DND-41 (cell line): ENCODE data around the gene YTHDC2.
"Not testable (repeated sequence)": the region's sequence is repeated elsewhere in the genome, so short reads cannot be mapped to it uniquely, and the experiment has no call there.

Experiments used
- ATAC-seq: fragments of 200-7000 bp; cut with Tn5 transposase; 3 replicates; pipeline ENCODE4 v1.9.1; 2021; ENCODE audit warnings: low read depth; ENCODE audit not compliant: insufficient read depth
- DNase-seq: peaks from one replicate; pipeline ENCODE4 v3.0.0-alpha.2; 2020
- H2AFZ ChIP-seq: 2 replicates; pipeline ENCODE4 v1.6.0; 2012; ENCODE audit warnings: low read depth, low read length
- H3K27ac ChIP-seq: 2 replicates; pipeline ENCODE4 v1.5.1; 2012; ENCODE audit warnings: low read length, inconsistent platforms
- H3K27me3 ChIP-seq: fragments of 200-600 bp; sonication (generic); 2 replicates; pipeline ENCODE4 v1.6.0; 2012; ENCODE audit warnings: low read length, mild to moderate bottlenecking, inconsistent platforms; ENCODE audit not compliant: insufficient read depth, poor library complexity
- H3K36me3 ChIP-seq: 2 replicates; pipeline ENCODE4 v1.5.1; 2012; ENCODE audit warnings: low read length, inconsistent platforms; ENCODE audit not compliant: insufficient read depth
- H3K4me1 ChIP-seq: 2 replicates; pipeline ENCODE4 v1.5.1; 2012; ENCODE audit warnings: mild to moderate bottlenecking, low read length; ENCODE audit not compliant: insufficient read depth
- H3K4me2 ChIP-seq: 2 replicates; pipeline ENCODE4 v1.6.0; 2012; ENCODE audit warnings: mild to moderate bottlenecking, moderate library complexity, low read length, inconsistent platforms; ENCODE audit not compliant: insufficient read depth
- H3K4me3 ChIP-seq, 2 experiments: fragments of 200-600 bp in 1 of 2; shearing (Covaris generic) in 1 of 2; 2 replicates each; pipeline ENCODE4 v1.5.1; 2012 to 2016; ENCODE audit warnings: inconsistent platforms in 2 of 2, low read length in 2 of 2, mild to moderate bottlenecking in 2 of 2, low read depth in 1 of 2, moderate library complexity in 1 of 2
- H3K79me2 ChIP-seq: 2 replicates; pipeline ENCODE4 v1.6.0; 2012; ENCODE audit warnings: low read length, inconsistent platforms; ENCODE audit not compliant: insufficient read depth
- H3K9ac ChIP-seq: 2 replicates; pipeline ENCODE4 v1.6.0; 2012; ENCODE audit warnings: low read depth, mild to moderate bottlenecking, inconsistent platforms, low read length, moderate library complexity
- H3K9me3 ChIP-seq: 2 replicates; pipeline ENCODE4 v1.5.1; 2012; ENCODE audit warnings: low read length, moderate library complexity, mild to moderate bottlenecking, inconsistent platforms; ENCODE audit not compliant: insufficient read depth, severe bottlenecking
- H4K20me1 ChIP-seq: 2 replicates; pipeline ENCODE4 v1.6.0; 2012; ENCODE audit warnings: low read length; ENCODE audit not compliant: insufficient read depth
- CTCF ChIP-seq: IDR thresholded peaks from 2 replicates; pipeline ENCODE4 v1.5.1; 2012; ENCODE audit warnings: borderline replicate concordance, low read length, moderate library complexity, mild to moderate bottlenecking; ENCODE audit not compliant: poor library complexity, severe bottlenecking; ENCODE audit errors: extremely low read depth
- EZH2 ChIP-seq: IDR thresholded peaks from 3 replicates; pipeline ENCODE4 v1.6.1; 2012; ENCODE audit warnings: borderline replicate concordance, low read depth, mild to moderate bottlenecking, moderate library complexity, low read length, inconsistent platforms; ENCODE audit not compliant: severe bottlenecking

The YTHDC2 gene

GRCh38 chr5:113598926-113599325 lies 85.4 kb downstream of the YTHDC2 start:
- Histone ChIP-seq H2AFZ (no peak overlapping the region), H3K27me3 (no peaks in the 10 kb centered on the region), H4K20me1 (no peaks in the 10 kb centered on the region), H3K36me3 (peaks cover 11% of the 10 kb centered on the region; the same call in 1 of the 2 replicates), H3K4me2 (no peak overlapping the region), H3K9me3 (no peaks in the 10 kb centered on the region), H3K4me3 (no peak overlapping the region), H3K9ac (no peak overlapping the region), H3K79me2 (no peaks in the 10 kb centered on the region), H3K27ac (no peak overlapping the region), H3K4me1 (no peaks in the 10 kb centered on the region)
- no peak for DNase-seq
- ATAC-seq = no peak
- TF ChIP-seq CTCF (no peak), EZH2 (no peak)

- ATAC-seq = no peak
- no peaks in the 10 kb centered on the region for H3K9me3 ChIP-seq
- no peaks in the 10 kb centered on the region for H3K4me1 ChIP-seq
- no peak overlapping the region for H2AFZ ChIP-seq
- TF ChIP-seq EZH2 (no peak), CTCF (no peak)
- no peak overlapping the region for H3K4me3 ChIP-seq
- H3K36me3 ChIP-seq = peaks cover 5% of the 10 kb centered on the region; the same call in 1 of the 2 replicates
- DNase-seq = no peak
- H3K27ac ChIP-seq = no peak overlapping the region
- no peaks in the 10 kb centered on the region for H3K79me2 ChIP-seq
- no peak overlapping the region for H3K9ac ChIP-seq
- H3K27me3 ChIP-seq = no peaks in the 10 kb centered on the region
- H4K20me1 ChIP-seq = no peaks in the 10 kb centered on the region
- H3K4me2 ChIP-seq = no peak overlapping the region
Observed at GRCh38 chr5:113600255-113600905, 86.9 kb downstream of the YTHDC2 start.

GRCh38 chr5:113601423-113601822 lies 87.9 kb downstream of the YTHDC2 start:
- no peak overlapping the region for H2AFZ ChIP-seq
- no peaks in the 10 kb centered on the region for H3K27me3 ChIP-seq
- H3K4me3 ChIP-seq = no peak overlapping the region
- no peak for TF ChIP-seq EZH2
- no peak for TF ChIP-seq CTCF
- ATAC-seq = no peak
- no peaks in the 10 kb centered on the region for H3K9me3 ChIP-seq
- H3K4me2 ChIP-seq = no peak overlapping the region
- DNase-seq = no peak
- no peaks in the 10 kb centered on the region for H3K4me1 ChIP-seq
- no peaks in the 10 kb centered on the region for H3K79me2 ChIP-seq
- H3K9ac ChIP-seq = no peak overlapping the region
- H3K27ac ChIP-seq = no peak overlapping the region
- no peaks in the 10 kb centered on the region for H3K36me3 ChIP-seq
- no peaks in the 10 kb centered on the region for H4K20me1 ChIP-seq

- H3K27me3 ChIP-seq, ATAC-seq, H3K4me3 ChIP-seq, H3K79me2 ChIP-seq, H3K4me2 ChIP-seq, H3K9ac ChIP-seq, H2AFZ ChIP-seq, H3K9me3 ChIP-seq, H3K4me1 ChIP-seq, H3K36me3 ChIP-seq, DNase-seq, H3K27ac ChIP-seq, H4K20me1 ChIP-seq: not testable (repeated sequence)
Observed at GRCh38 chr5:113603246-113603645, 89.8 kb downstream of the YTHDC2 start.
